ENCODE measurements around the gene FABP1.

FABP1 gene

DNA sequence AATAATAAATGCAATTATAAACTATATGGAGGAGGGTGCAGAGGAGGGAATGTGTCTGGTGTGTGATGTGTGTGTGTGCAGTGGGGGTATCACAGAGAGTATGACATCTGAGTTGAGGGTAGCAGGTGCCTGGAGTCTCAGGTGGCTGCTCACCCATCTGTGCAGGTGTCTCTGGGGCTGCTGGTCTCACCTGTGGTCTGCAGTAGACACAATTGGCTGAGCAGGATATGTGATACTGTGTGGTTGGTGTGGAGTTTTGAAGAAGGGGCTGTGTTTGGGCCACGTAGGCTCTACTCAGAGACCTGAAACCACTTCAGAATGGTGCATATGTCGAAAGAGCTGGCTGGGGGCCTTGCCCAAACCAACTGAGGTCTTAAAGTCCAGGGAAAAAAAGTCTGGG is 17.0 kb downstream of the FABP1 start:
- TF ChIP-seq, protein P1, sequence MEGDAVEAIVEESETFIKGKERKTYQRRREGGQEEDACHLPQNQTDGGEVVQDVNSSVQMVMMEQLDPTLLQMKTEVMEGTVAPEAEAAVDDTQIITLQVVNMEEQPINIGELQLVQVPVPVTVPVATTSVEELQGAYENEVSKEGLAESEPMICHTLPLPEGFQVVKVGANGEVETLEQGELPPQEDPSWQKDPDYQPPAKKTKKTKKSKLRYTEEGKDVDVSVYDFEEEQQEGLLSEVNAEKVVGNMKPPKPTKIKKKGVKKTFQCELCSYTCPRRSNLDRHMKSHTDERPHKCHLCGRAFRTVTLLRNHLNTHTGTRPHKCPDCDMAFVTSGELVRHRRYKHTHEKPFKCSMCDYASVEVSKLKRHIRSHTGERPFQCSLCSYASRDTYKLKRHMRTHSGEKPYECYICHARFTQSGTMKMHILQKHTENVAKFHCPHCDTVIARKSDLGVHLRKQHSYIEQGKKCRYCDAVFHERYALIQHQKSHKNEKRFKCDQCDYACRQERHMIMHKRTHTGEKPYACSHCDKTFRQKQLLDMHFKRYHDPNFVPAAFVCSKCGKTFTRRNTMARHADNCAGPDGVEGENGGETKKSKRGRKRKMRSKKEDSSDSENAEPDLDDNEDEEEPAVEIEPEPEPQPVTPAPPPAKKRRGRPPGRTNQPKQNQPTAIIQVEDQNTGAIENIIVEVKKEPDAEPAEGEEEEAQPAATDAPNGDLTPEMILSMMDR (IDR thresholded peaks at IDR 0.05; ENCODE audit: low read depth, low read length, missing control alignments), result no peak
- DNase-seq (ENCODE audit: low read depth), result no peak
- in situ Hi-C loops (cut with HindIII; ENCODE audit: low sequenced_read_pairs), result no loop called here
- H3K4me3 ChIP-seq (ENCODE audit: low read depth, low read length), result no peak overlapping the region

DNA sequence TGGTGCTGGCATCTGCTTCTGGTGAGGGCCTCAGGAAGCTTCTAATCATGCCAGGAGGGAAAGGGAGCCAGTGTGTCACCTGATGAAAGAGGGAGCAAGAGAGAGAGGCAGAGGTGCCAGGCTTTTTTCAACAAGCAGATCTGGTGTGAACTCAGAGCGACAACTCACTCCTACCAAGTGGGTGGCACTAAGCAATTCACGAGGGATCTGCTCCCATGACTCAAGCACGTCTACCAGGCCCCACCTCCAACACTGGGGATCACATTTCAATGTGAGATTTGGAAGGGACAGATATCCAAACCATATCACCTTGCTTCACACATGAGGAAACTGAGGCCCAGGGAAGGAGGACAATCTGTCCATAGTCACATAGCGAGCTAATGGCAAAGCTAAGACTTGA is 19.1 kb downstream of the FABP1 start:
- no peak overlapping the region for H3K4me3 ChIP-seq (ENCODE audit: low read depth, low read length)
- TF ChIP-seq, protein P1 (IDR thresholded peaks at IDR 0.05; ENCODE audit: low read depth, low read length, missing control alignments), result no peak
- in situ Hi-C loops (cut with HindIII; ENCODE audit: low sequenced_read_pairs), result no loop called here
- DNase-seq (ENCODE audit: low read depth), result no peak

DNA sequence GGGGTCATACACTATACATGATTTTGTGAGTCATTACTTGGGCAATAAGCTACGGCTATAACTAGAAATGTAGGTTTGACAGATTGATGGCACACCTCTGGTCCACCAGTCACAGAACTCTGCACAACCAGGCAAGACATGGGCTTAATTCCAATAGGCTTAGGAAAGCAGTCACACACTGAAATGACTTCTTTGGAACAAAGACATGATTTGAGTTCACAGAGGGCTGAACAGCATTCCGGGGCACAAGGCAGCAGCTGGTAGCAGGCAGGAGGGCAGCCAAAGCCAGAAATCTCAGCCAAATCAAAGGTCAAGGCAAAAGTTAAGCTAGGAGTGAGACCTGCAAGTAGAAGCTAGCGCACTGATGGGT is 27.4 kb downstream of the FABP1 start:
- in situ Hi-C loops (cut with HindIII; ENCODE audit: low sequenced_read_pairs), result no loop called here
- DNase-seq (ENCODE audit: low read depth), result no peak

DNA sequence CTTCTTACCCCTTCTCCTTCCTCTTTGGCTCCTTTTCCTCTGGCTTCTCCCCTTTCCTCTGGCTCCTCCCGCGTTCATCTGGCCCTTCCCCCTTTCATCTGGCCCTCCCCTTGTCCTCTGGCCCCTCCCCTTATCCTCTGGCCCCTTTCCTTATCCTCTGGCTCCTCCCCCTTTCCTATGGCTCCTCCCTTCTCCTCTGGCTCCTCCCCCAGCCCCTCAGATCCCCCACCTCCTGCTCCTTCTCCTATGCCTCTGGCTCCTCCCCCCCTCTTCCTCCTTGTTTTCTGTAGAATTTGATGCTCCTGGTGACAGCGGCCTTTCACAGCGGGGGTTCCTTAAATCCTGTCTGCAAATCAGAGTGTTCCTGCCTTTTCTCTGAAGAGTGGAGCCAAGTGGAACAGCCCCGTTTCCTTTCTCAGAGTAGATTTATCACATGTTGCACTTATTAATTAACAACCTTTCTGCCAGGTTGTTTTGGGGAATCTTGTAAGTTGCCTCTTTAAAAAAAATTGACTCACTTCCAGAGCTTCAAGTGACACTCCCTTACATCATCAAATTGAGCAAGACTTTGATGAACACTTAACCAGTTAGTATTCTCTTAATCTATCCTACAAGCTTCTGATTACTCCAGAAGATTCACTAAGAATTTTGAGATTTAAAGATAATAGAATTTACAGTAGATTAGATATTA is 27.9 kb downstream of the FABP1 start:
- in situ Hi-C loops (cut with HindIII; ENCODE audit: low sequenced_read_pairs), result no loop called here
- no peak overlapping the region for H3K4me3 ChIP-seq (ENCODE audit: low read depth, low read length)
- TF ChIP-seq, protein P1 (IDR thresholded peaks at IDR 0.05; ENCODE audit: low read depth, low read length, missing control alignments), result no peak
- no peak for DNase-seq (ENCODE audit: low read depth)

More for the DNA sequence above, 27.4 kb downstream of the FABP1 start:
- H3K4me3 ChIP-seq (ENCODE audit: low read depth, low read length), result no peak overlapping the region
- TF ChIP-seq, protein P1 (IDR thresholded peaks at IDR 0.05; ENCODE audit: low read depth, low read length, missing control alignments), result no peak

DNA sequence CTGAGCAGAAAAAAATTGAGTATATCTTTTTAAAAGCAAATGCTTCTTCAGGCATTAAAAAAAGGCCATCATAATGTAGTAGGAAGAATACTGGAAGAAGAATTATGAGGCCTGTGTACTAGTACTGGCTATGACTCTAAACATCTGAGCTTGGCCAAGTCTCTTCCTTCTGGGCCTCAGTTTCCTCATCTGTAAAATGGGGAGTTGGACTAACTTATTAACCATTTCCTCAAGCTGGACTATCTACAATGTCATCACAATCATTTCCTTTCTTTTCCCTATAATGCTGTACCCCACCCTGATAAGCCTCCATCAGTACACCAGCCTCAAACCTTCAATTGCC is 29.3 kb downstream of the FABP1 start:
- no peak for DNase-seq (ENCODE audit: low read depth)
- TF ChIP-seq, protein P1 (IDR thresholded peaks at IDR 0.05; ENCODE audit: low read depth, low read length, missing control alignments), result no peak
- in situ Hi-C loops (cut with HindIII; ENCODE audit: low sequenced_read_pairs), result no loop called here
- no peak overlapping the region for H3K4me3 ChIP-seq (ENCODE audit: low read depth, low read length)

DNA sequence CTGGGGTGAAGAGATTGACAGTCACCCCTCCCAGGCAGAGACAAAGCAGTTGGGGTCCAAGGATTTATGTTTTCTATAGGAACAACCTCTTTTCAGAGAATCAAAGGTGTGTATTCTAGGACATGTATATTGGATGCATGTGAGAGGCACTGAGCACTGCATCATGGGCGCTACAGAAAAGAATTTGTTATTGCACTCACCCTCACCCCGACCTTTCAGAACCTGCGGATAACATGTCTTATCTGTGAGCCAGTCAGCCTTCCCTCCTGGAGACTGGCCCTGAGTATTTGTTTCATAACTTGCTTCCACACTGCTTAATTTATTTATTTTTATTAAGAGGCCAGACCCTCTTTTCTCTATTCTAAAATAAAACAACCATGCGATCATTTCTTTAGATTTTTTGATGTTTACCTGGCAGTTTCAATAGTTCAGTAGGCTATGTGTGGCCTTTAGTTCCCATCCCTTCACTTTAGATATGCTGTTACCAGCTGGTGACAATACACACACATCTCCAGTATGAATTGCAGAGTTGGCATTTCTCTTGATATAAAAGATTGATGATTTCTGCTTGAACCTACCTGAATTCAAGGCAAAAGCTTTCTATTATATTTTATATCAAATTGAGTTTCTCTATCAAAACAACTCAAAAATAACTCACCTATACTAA is 29.8 kb downstream of the FABP1 start:
- in situ Hi-C loops (cut with HindIII; ENCODE audit: low sequenced_read_pairs), result no loop called here
- DNase-seq (ENCODE audit: low read depth), result no peak
- TF ChIP-seq, protein P1 (IDR thresholded peaks at IDR 0.05; ENCODE audit: low read depth, low read length, missing control alignments), result no peak
- H3K4me3 ChIP-seq (ENCODE audit: low read depth, low read length), result no peak overlapping the region
